Panc1 (cell line): ENCODE measurements around the gene KIRREL3. TPM values are rescaled to one million over a fixed set of nuclear protein-coding genes. Genes with fewer than 3 reads are reported as not detected.

Experiments used
- ATAC-seq: fragments of 200-7000 bp; cut with Tn5 transposase; 2 replicates; pipeline ENCODE4 v1.9.1; 2020; ENCODE audit warnings: mild to moderate bottlenecking, moderate library complexity
- BruUV-seq: library from RNA; stranded (reverse); fragments of 400-500 nt; replicated peaks from 2 replicates; lab custom pipeline; 2021; lab: Mats Ljungman, UMichigan
- CTCF ChIA-PET: fragments of 300-600 bp; sonication (Branson Sonifier 250); formaldehyde crosslinking; loops from one replicate; lab custom pipeline; 2022; ENCODE audit warnings: antibody characterized with exemption; lab: Charles Lee
- POLR2A ChIA-PET: fragments of 300-600 bp; sonication (Branson Sonifier 250); formaldehyde crosslinking; loops from one replicate; lab custom pipeline; 2022; ENCODE audit warnings: antibody characterized with exemption; lab: Charles Lee
- DNase-seq: peaks from one replicate; pipeline ENCODE4 v3.0.0-alpha.2; 2010; ENCODE audit warnings: low read depth, low spot score
- H3K27ac ChIP-seq: 2 replicates; pipeline ENCODE4 v1.5.1; 2011; ENCODE audit warnings: mild to moderate bottlenecking, low read length, inconsistent platforms
- H3K27me3 ChIP-seq: fragments of 200-500 bp; sonication (Bioruptor generic); 2 replicates; pipeline ENCODE4 v1.6.0; 2014; ENCODE audit warnings: low read length, inconsistent platforms; ENCODE audit not compliant: control insufficient read depth, insufficient read depth
- H3K36me3 ChIP-seq: fragments of 200-500 bp; sonication (Bioruptor generic); 2 replicates; pipeline ENCODE4 v1.5.1; 2014; ENCODE audit warnings: inconsistent platforms, mild to moderate bottlenecking, low read length, moderate library complexity; ENCODE audit not compliant: control insufficient read depth, insufficient read depth
- H3K4me1 ChIP-seq: 2 replicates; pipeline ENCODE4 v1.5.1; 2011; ENCODE audit warnings: inconsistent platforms, mild to moderate bottlenecking, low read length, moderate library complexity; ENCODE audit not compliant: control insufficient read depth, insufficient read depth
- H3K4me3 ChIP-seq, 2 experiments: 2 replicates each; pipeline ENCODE4 v1.5.1; 2011 to 2012; ENCODE audit warnings: low read depth in 2 of 2, low read length in 2 of 2, mild to moderate bottlenecking in 2 of 2, inconsistent platforms in 1 of 2, moderate library complexity in 1 of 2
- H3K9me3 ChIP-seq: fragments of 200-500 bp; sonication (Bioruptor generic); 2 replicates; pipeline ENCODE4 v1.5.1; 2014; ENCODE audit warnings: low read depth, mild to moderate bottlenecking, inconsistent platforms, low read length, moderate library complexity; ENCODE audit not compliant: control insufficient read depth, insufficient read depth
- CTCF ChIP-seq: fragments of 450-650 bp; IDR thresholded peaks from 2 replicates; pipeline ENCODE4 v1.5.1; 2017; ENCODE audit warnings: mild to moderate bottlenecking
- POLR2AphosphoS5 ChIP-seq: IDR thresholded peaks from 2 replicates; pipeline ENCODE4 v1.6.1; 2012; ENCODE audit warnings: mild to moderate bottlenecking, low read depth, low read length, moderate library complexity
- SIN3A ChIP-seq: IDR thresholded peaks from 2 replicates; pipeline ENCODE4 v1.6.1; 2012; ENCODE audit warnings: low read depth, mild to moderate bottlenecking, low read length, moderate library complexity, borderline replicate concordance; ENCODE audit not compliant: insufficient read depth
- TCF7L2 ChIP-seq: IDR thresholded peaks from 2 replicates; pipeline ENCODE4 v1.6.1; 2011; ENCODE audit warnings: mild to moderate bottlenecking, low read depth, low read length, inconsistent platforms
- in situ Hi-C: cut with HindIII; loops from 2 replicates; pipeline ENCODE4 v1.10.0; 2016; ENCODE audit warnings: low sequenced_read_pairs, low pct_unique_long_range_greater_than_20kb
- intact Hi-C: fragments of 100-400 bp; cut with micrococcal nuclease; formaldehyde crosslinking; loops from one replicate; pipeline ENCODE4 v1.10.0; 2022; ENCODE audit not compliant: unreplicated experiment
- total RNA-seq: library from RNA; stranded (reverse); gene quantifications from one replicate; pipeline ENCODE4 v1.2.1, GENCODE V29; 2021; ENCODE audit not compliant: unreplicated experiment
- TF ChIP-seq, protein P1 (sequence below), 2 experiments: IDR thresholded peaks; 2 replicates each; pipeline ENCODE4 v1.6.1; 2011 to 2012; ENCODE audit warnings: low read depth in 2 of 2, control low read depth in 1 of 2, low read length in 1 of 2, mild to moderate bottlenecking in 1 of 2, moderate library complexity in 1 of 2; ENCODE audit not compliant: insufficient read depth in 1 of 2

Gene KIRREL3
- total RNA-seq, 1 experiment from 2014 or later, result 0.36 TPM

GRCh38 chr11:126738295-126739031, 262.1 kb downstream of the KIRREL3 start:
- H3K4me1 ChIP-seq, result no peaks in the 10 kb centered on the region
- ChIA-PET POLR2A (no interaction called here), CTCF (no interaction called here)
- no peak for TF ChIP-seq SIN3A
- no peak for TF ChIP-seq CTCF
- TF ChIP-seq TCF7L2, result no peak
- TF ChIP-seq POLR2AphosphoS5, result no peak
- DNase-seq (no peak), ATAC-seq (no peak)
- no peak overlapping the region for H3K27ac ChIP-seq
- H3K4me3 ChIP-seq, result no peak overlapping the region
- H3K9me3 ChIP-seq, result no peaks in the 10 kb centered on the region
- BruUV-seq, result no TSS peak
- no peaks in the 10 kb centered on the region for H3K36me3 ChIP-seq
- intact Hi-C loops, result no loop called here
- in situ Hi-C loops, result no loop called here
- peaks cover 21% of the 10 kb centered on the region for H3K27me3 ChIP-seq

DNA sequence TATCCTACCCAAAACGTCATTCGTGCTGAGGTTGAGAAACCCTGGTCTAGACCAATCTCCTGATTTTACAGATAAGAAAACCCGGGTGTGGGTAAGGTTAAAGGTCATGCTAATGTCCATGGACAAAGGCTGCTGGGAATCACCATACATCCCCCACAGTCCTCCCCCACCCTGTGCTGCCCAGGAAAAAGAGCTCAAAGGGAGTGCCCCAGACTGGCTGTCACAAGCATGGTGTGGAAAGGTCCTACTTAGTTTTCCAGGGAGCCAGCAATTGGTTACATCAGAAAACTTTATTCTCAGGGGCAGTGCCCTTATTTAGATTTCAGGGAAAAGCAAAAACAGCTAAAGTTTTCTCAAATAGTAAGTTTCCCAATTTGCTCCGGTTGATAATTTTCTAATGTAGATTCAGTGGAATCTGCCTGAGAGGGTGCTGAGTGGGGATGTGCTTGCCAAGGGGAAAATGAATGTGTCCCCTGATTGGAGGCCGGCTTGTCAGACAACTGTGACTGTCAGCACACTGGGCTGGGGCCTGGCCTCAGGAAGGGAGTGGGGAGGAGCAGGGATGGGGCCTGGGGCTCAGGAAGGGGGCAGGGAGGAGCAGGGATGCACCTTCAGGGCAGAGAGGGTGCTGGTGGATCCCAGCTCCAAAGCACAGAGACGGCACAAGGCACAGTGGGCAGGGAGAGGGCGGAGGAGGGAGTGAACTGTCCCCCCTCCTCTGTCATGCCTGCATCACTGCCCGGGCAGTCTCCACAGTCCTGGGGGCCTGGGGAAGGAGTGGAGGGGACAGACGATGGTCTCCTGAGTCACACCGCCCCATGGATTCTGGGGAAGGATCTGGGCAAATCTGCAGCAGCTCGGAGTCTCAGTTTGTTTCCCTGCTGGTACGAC, 263.6 kb downstream of the KIRREL3 start:
- Histone ChIP-seq H3K4me3 (no peak overlapping the region), H3K27ac (no peak overlapping the region), H3K27me3 (peaks cover 23% of the 10 kb centered on the region), H3K9me3 (no peaks in the 10 kb centered on the region), H3K4me1 (no peaks in the 10 kb centered on the region), H3K36me3 (no peaks in the 10 kb centered on the region)
- no TSS peak for BruUV-seq
- intact Hi-C loops (no loop called here), in situ Hi-C loops (no loop called here)
- TF ChIP-seq TCF7L2 (no peak), CTCF (no peak), SIN3A (no peak), POLR2AphosphoS5 (no peak)
- TF ChIP-seq, protein P1, sequence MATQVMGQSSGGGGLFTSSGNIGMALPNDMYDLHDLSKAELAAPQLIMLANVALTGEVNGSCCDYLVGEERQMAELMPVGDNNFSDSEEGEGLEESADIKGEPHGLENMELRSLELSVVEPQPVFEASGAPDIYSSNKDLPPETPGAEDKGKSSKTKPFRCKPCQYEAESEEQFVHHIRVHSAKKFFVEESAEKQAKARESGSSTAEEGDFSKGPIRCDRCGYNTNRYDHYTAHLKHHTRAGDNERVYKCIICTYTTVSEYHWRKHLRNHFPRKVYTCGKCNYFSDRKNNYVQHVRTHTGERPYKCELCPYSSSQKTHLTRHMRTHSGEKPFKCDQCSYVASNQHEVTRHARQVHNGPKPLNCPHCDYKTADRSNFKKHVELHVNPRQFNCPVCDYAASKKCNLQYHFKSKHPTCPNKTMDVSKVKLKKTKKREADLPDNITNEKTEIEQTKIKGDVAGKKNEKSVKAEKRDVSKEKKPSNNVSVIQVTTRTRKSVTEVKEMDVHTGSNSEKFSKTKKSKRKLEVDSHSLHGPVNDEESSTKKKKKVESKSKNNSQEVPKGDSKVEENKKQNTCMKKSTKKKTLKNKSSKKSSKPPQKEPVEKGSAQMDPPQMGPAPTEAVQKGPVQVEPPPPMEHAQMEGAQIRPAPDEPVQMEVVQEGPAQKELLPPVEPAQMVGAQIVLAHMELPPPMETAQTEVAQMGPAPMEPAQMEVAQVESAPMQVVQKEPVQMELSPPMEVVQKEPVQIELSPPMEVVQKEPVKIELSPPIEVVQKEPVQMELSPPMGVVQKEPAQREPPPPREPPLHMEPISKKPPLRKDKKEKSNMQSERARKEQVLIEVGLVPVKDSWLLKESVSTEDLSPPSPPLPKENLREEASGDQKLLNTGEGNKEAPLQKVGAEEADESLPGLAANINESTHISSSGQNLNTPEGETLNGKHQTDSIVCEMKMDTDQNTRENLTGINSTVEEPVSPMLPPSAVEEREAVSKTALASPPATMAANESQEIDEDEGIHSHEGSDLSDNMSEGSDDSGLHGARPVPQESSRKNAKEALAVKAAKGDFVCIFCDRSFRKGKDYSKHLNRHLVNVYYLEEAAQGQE (IDR thresholded peaks at IDR 0.05; ENCODE audit: insufficient read depth in 1 of 2, low read depth in 2 of 2, low read length in 1 of 2), result no peak
- no peak for DNase-seq
- ChIA-PET POLR2A (no interaction called here), CTCF (no interaction called here)
- ATAC-seq, result 0 out of 2 replicates have a peak, but pooled peaks have one; percentile 24
